Measurements from ENCODE around the gene TMEM198. TPM values are rescaled to one million over a fixed set of nuclear protein-coding genes. Genes with fewer than 3 reads are reported as not detected.

TMEM198 gene
- total RNA-seq, 6 experiments from 2014 or later, result 0.68 to 3.2 (median 1.2) TPM

DNA sequence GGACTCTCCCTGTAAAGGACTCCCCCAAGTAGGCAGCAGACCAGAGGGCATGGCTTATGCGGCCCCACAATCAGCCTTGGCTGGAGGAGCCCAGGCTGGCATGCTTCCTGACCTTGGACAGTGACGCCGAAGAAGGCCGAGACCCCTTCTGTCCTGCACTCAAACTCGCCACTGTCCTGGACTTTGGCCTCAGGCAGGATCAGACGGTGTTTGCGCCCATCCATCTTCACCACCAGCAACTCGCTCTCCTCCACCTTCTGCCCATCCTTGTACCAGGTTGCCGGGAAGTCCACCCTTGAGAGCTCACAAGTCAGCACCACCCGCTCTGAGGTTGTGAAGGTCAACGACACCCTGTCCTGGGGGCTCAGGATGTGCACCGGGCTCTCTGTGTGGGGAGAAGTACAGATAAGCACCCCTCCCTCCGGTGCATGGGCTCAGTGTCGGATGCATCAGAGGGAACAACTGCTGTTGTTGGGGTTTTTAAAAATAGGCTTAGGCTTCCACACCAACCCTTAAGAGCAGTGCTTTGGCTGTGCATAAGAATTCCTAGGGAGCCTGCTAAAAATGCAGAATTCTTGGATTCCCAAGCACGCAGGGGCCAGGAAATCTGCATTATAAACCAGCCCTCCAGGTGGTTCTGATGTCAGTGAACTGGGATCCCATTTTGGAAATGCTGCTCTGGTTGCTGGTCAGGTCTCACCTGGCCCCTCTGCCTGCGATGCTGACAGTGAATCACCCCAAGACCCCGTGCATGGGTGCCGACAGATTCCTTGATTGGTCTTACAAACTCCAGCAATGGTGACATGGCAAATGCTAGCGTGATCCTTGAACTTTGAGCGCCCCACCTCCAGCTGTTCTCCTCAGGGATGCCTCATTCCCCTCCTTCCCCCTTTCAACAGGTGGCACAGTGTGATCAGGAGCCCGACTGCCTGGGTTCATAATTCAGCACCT, 21.6 kb downstream of the TMEM198 start:
- no peak for ATAC-seq

GRCh38 chr2:219566640-219567039, 22.8 kb downstream of the TMEM198 start:
- Histone ChIP-seq H3K4me3 (no peak overlapping the region), H3K4me1 (peaks cover 0 to 5% (median 1%) of the 10 kb centered on the region in 4 donors), H3K36me3 (no peaks in the 10 kb centered on the region), H3K27ac (no peak overlapping the region), H3K9me3 (no peaks in the 10 kb centered on the region), H3K27me3 (no peaks in the 10 kb centered on the region)
- WGBS (ENCODE audit: insufficient coverage, low coverage, low lambda C conversion rate, missing lambda C conversion rate), result 80% methylated on average over 1 of the region's 11 CpGs
- intact Hi-C loops (cut with DNase I), result no loop called here
- no peak for TF ChIP-seq POLR2A (IDR thresholded peaks at IDR 0.05)
- TF ChIP-seq, protein P1, sequence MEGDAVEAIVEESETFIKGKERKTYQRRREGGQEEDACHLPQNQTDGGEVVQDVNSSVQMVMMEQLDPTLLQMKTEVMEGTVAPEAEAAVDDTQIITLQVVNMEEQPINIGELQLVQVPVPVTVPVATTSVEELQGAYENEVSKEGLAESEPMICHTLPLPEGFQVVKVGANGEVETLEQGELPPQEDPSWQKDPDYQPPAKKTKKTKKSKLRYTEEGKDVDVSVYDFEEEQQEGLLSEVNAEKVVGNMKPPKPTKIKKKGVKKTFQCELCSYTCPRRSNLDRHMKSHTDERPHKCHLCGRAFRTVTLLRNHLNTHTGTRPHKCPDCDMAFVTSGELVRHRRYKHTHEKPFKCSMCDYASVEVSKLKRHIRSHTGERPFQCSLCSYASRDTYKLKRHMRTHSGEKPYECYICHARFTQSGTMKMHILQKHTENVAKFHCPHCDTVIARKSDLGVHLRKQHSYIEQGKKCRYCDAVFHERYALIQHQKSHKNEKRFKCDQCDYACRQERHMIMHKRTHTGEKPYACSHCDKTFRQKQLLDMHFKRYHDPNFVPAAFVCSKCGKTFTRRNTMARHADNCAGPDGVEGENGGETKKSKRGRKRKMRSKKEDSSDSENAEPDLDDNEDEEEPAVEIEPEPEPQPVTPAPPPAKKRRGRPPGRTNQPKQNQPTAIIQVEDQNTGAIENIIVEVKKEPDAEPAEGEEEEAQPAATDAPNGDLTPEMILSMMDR (IDR thresholded peaks at IDR 0.05), result no peak
- ATAC-seq (no peak), DNase-seq (no peak)

More for the DNA sequence above, 21.6 kb downstream of the TMEM198 start:
- H3K4me3 ChIP-seq, result no peak overlapping the region
- intact Hi-C loops (cut with DNase I), result no loop called here
- H3K27ac ChIP-seq, result no peak overlapping the region
- peaks cover 0 to 4% (median 0%) of the 10 kb centered on the region in 4 donors for H3K4me1 ChIP-seq
- no peaks in the 10 kb centered on the region for H3K27me3 ChIP-seq
- H3K9me3 ChIP-seq, result no peaks in the 10 kb centered on the region
- no peak for TF ChIP-seq POLR2A (IDR thresholded peaks at IDR 0.05)
- TF ChIP-seq, protein P1 (IDR thresholded peaks at IDR 0.05), result no peak
- DNase-seq, result no peak
- H3K36me3 ChIP-seq, result no peaks in the 10 kb centered on the region
- 92% methylated on average over 6 of the region's 21 CpGs for WGBS (ENCODE audit: insufficient coverage, low coverage, low lambda C conversion rate, missing lambda C conversion rate)

DNA sequence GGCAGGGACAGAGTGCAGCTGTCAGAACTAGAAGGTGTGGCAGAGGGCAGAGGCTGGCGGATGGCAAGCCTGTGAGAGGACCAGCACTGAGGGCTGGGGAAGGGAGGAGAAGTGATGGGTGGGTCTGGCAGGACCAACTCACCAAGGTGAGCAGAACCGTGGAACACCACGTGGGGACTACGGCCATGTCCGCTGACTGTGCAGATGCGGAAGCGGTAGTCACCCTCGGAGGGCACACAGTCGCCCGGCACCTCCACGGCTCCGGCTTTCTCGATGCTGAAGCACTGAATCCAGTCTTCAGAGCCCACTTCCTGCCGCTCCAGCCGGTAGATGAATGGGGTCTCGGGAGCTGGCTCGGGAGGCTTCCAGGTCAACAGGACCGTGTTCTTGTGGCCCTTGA, 23.3 kb downstream of the TMEM198 start:
- Histone ChIP-seq H3K9me3 (no peaks in the 10 kb centered on the region), H3K27ac (no peak overlapping the region), H3K4me1 (peaks cover 0 to 5% (median 1%) of the 10 kb centered on the region in 4 donors), H3K4me3 (no peak overlapping the region), H3K27me3 (no peaks in the 10 kb centered on the region), H3K36me3 (no peaks in the 10 kb centered on the region)
- DNase-seq (no peak), ATAC-seq (no peak)
- TF ChIP-seq, protein P1 (IDR thresholded peaks at IDR 0.05), result no peak
- TF ChIP-seq POLR2A (IDR thresholded peaks at IDR 0.05), result no peak
- intact Hi-C loops (cut with DNase I), result no loop called here
- whole genome bisulfite sequencing (ENCODE audit: insufficient coverage, low coverage, low lambda C conversion rate, missing lambda C conversion rate), result 100% methylated on average over 4 of the region's 18 CpGs

GRCh38 chr2:219567791-219568361, 24.0 kb downstream of the TMEM198 start:
- H3K9me3 ChIP-seq, result no peaks in the 10 kb centered on the region

More at GRCh38 chr2:219567791-219568361, 24.0 kb downstream of the TMEM198 start:
- DNase-seq (no peak), ATAC-seq (no peak)
- Histone ChIP-seq H3K27me3 (no peaks in the 10 kb centered on the region), H3K4me3 (no peak overlapping the region), H3K36me3 (no peaks in the 10 kb centered on the region), H3K27ac (no peak overlapping the region), H3K4me1 (peaks cover 0 to 5% (median 1%) of the 10 kb centered on the region in 4 donors)
- intact Hi-C loops (cut with DNase I), result no loop called here
- WGBS (ENCODE audit: insufficient coverage, low coverage, low lambda C conversion rate, missing lambda C conversion rate), result 95% methylated on average over 20 of the region's 35 CpGs
- TF ChIP-seq, protein P1 (IDR thresholded peaks at IDR 0.05), result no peak
- TF ChIP-seq POLR2A (IDR thresholded peaks at IDR 0.05), result no peak

Data from right lobe of liver (tissue), 6 donors.